H1 (cell line): ENCODE results near the gene POLR2L. TPM values are rescaled to one million over a fixed set of nuclear protein-coding genes. Genes with fewer than 3 reads are reported as not detected.

Source experiments
- CTCF ChIA-PET: fragments of 300-600 bp; sonication (Branson Sonifier 250); formaldehyde crosslinking; loops from one replicate; lab custom pipeline; 2021; ENCODE audit not compliant: partially characterized antibody; lab: Charles Lee
- POLR2A ChIA-PET: fragments of 300-600 bp; sonication (Branson Sonifier 250); formaldehyde crosslinking; loops from one replicate; lab custom pipeline; 2021; ENCODE audit warnings: inconsistent platforms; ENCODE audit not compliant: partially characterized antibody; lab: Charles Lee
- DNase-seq, 2 experiments: peaks; one replicate each; pipeline versions ENCODE4 v3.0.0 to v3.0.0-alpha.2; 2010 to 2022; ENCODE audit warnings: low spot score in 2 of 2, low read depth in 1 of 2, mixed read lengths in 1 of 2
- FAIRE-seq: peaks from 2 replicates; lab custom pipeline; 2011; peaks lifted over from hg19 to GRCh38; lab: Jason Lieb, UNC
- H2AFZ ChIP-seq: 2 replicates; pipeline ENCODE4 v1.8.1; 2012; ENCODE audit warnings: low read length, inconsistent platforms
- H2AK5ac ChIP-seq: 2 replicates; pipeline ENCODE4 v1.6.1; 2013; ENCODE audit warnings: low read depth, low read length
- H2BK120ac ChIP-seq: replicated peaks from 2 replicates; pipeline ENCODE3; 2013; ENCODE audit warnings: low read depth, low read length, inconsistent platforms
- H2BK12ac ChIP-seq: 2 replicates; pipeline ENCODE4 v1.6.1; 2013; ENCODE audit warnings: low read depth, low read length
- H2BK15ac ChIP-seq: 2 replicates; pipeline ENCODE4 v1.6.1; 2013; ENCODE audit warnings: low read length
- H2BK20ac ChIP-seq: 2 replicates; pipeline ENCODE4 v1.6.1; 2013; ENCODE audit warnings: low read length
- H2BK5ac ChIP-seq: 2 replicates; pipeline ENCODE4 v1.6.1; 2013; ENCODE audit warnings: low read depth, low read length
- H3K14ac ChIP-seq: 2 replicates; pipeline ENCODE4 v1.6.1; 2013; ENCODE audit warnings: inconsistent platforms; ENCODE audit not compliant: insufficient read length
- H3K18ac ChIP-seq: 2 replicates; pipeline ENCODE4 v1.6.1; 2013; ENCODE audit warnings: low read length; ENCODE audit errors: extremely low read depth
- H3K23ac ChIP-seq: 2 replicates; pipeline ENCODE4 v1.6.1; 2013; ENCODE audit warnings: inconsistent platforms; ENCODE audit not compliant: insufficient read length
- H3K23me2 ChIP-seq: 2 replicates; pipeline ENCODE4 v1.6.1; 2013; ENCODE audit warnings: low read depth, low read length
- H3K27ac ChIP-seq: 2 replicates; pipeline ENCODE4 v1.6.1; 2011; ENCODE audit warnings: low read depth, low read length, inconsistent platforms
- H3K27me3 ChIP-seq, 4 experiments: replicated peaks in 1 of 4; 1 replicate in 1 of 4; 2 replicates in 3 of 4; pipeline versions ENCODE4 v1.6.1 to v1.8.1; 2011 to 2013; ENCODE audit warnings: low read length in 3 of 4, mild to moderate bottlenecking in 3 of 4, inconsistent platforms in 2 of 4, mixed read lengths in 2 of 4, moderate library complexity in 1 of 4; ENCODE audit not compliant: control insufficient read depth in 3 of 4, insufficient read depth in 3 of 4; ENCODE audit errors: extremely low read depth in 1 of 4
- H3K36me3 ChIP-seq, 4 experiments: 2 replicates each; pipeline versions ENCODE4 v1.6.1 to v1.8.1; 2011 to 2013; ENCODE audit warnings: mild to moderate bottlenecking in 4 of 4, low read length in 3 of 4, moderate library complexity in 2 of 4, control low read depth in 1 of 4, inconsistent platforms in 1 of 4; ENCODE audit not compliant: insufficient read depth in 4 of 4, control insufficient read depth in 2 of 4
- H3K4ac ChIP-seq: replicated peaks from 2 replicates; pipeline ENCODE3; 2013; ENCODE audit warnings: low read length, low read depth, mixed read lengths, inconsistent platforms; ENCODE audit not compliant: insufficient read length
- H3K4me1 ChIP-seq, 4 experiments: replicated peaks in 1 of 4; 1 replicate in 1 of 4; 2 replicates in 3 of 4; pipeline versions ENCODE4 v1.6.1 to v1.8.1; 2011 to 2013; ENCODE audit warnings: low read length in 3 of 4, inconsistent platforms in 2 of 4, mixed read lengths in 1 of 4; ENCODE audit not compliant: insufficient read depth in 4 of 4, control insufficient read depth in 3 of 4
- H3K4me2 ChIP-seq, 2 experiments: 2 replicates each; pipeline versions ENCODE4 v1.6.1 to v1.8.1; 2011 to 2013; ENCODE audit warnings: low read depth in 2 of 2, low read length in 2 of 2, control low read depth in 1 of 2, inconsistent platforms in 1 of 2, mild to moderate bottlenecking in 1 of 2; ENCODE audit not compliant: insufficient read depth in 1 of 2
- H3K4me3 ChIP-seq, 4 experiments: fragments of 200-600, 300-600 bp in 1 of 4; sonication (generic), shearing (Covaris generic), sonication (Bioruptor Twin) in 1 of 4; 2 replicates each; pipeline versions ENCODE4 v1.5.1 to v1.8.1; 2011 to 2016; ENCODE audit warnings: low read length in 4 of 4, low read depth in 3 of 4, control low read depth in 2 of 4, inconsistent platforms in 2 of 4, mild to moderate bottlenecking in 2 of 4, mixed read lengths in 1 of 4, moderate library complexity in 1 of 4; ENCODE audit not compliant: insufficient read depth in 2 of 4; ENCODE audit errors: extremely low read depth in 1 of 4
- H3K56ac ChIP-seq: replicated peaks from 2 replicates; pipeline ENCODE3; 2013; ENCODE audit warnings: low read depth, mild to moderate bottlenecking, mixed read lengths, low read length, inconsistent platforms; ENCODE audit not compliant: insufficient read length
- H3K79me1 ChIP-seq: 2 replicates; pipeline ENCODE4 v1.6.1; 2013; ENCODE audit warnings: low read depth, low read length, control low read depth
- H3K79me2 ChIP-seq, 2 experiments: 2 replicates each; pipeline versions ENCODE4 v1.6.1 to v1.8.1; 2012 to 2013; ENCODE audit warnings: low read length in 2 of 2, mild to moderate bottlenecking in 2 of 2, inconsistent platforms in 1 of 2; ENCODE audit not compliant: insufficient read depth in 2 of 2, control insufficient read depth in 1 of 2
- H3K9ac ChIP-seq, 4 experiments: replicated peaks in 1 of 4; 1 replicate in 1 of 4; 2 replicates in 3 of 4; pipeline versions ENCODE4 v1.6.1 to v1.8.1; 2011 to 2013; ENCODE audit warnings: low read depth in 3 of 4, low read length in 3 of 4, control low read depth in 2 of 4, mild to moderate bottlenecking in 2 of 4, moderate library complexity in 2 of 4, inconsistent platforms in 1 of 4; ENCODE audit errors: extremely low read depth in 1 of 4
- H3K9me3 ChIP-seq, 2 experiments: 2 replicates each; pipeline versions ENCODE4 v1.6.1 to v1.8.1; 2012 to 2013; ENCODE audit warnings: mild to moderate bottlenecking in 2 of 2, moderate library complexity in 2 of 2, control low read depth in 1 of 2, inconsistent platforms in 1 of 2, low read depth in 1 of 2, low read length in 1 of 2, mixed read lengths in 1 of 2; ENCODE audit not compliant: insufficient read depth in 2 of 2
- H4K20me1 ChIP-seq, 2 experiments: replicated peaks in 1 of 2; 2 replicates each; pipeline versions ENCODE3 to v1.8.1; 2011 to 2013; ENCODE audit warnings: inconsistent platforms in 2 of 2, low read length in 2 of 2, mild to moderate bottlenecking in 1 of 2; ENCODE audit not compliant: insufficient read depth in 2 of 2, control insufficient read depth in 1 of 2
- H4K5ac ChIP-seq: 2 replicates; pipeline ENCODE4 v1.6.1; 2013; ENCODE audit warnings: low read length, low read depth, mixed read lengths, inconsistent platforms; ENCODE audit not compliant: insufficient read length
- H4K8ac ChIP-seq: 2 replicates; pipeline ENCODE4 v1.8.0; 2013; ENCODE audit warnings: mild to moderate bottlenecking, moderate library complexity, low read length, inconsistent platforms; ENCODE audit not compliant: insufficient read depth; ENCODE audit errors: extremely low read depth
- H4K91ac ChIP-seq: replicated peaks from 2 replicates; pipeline ENCODE3; 2013; ENCODE audit warnings: low read length, mixed read lengths, inconsistent platforms; ENCODE audit not compliant: insufficient read length
- BACH1 ChIP-seq: IDR thresholded peaks from 2 replicates; pipeline ENCODE4 v1.6.1; 2012; ENCODE audit warnings: low read length, improper control_type of control experiment
- CBX8 ChIP-seq: fragments of 300-800, 300-1000 bp; sonication (generic); IDR thresholded peaks from 2 replicates; pipeline ENCODE4 v1.7.1; 2016; ENCODE audit warnings: low read depth, low read length, borderline replicate concordance
- CREB1 ChIP-seq: IDR thresholded peaks from 2 replicates; pipeline ENCODE4 v1.6.1; 2012; ENCODE audit warnings: inconsistent platforms
- GABPA ChIP-seq: IDR thresholded peaks from 2 replicates; pipeline ENCODE4 v1.6.1; 2011; ENCODE audit warnings: mild to moderate bottlenecking, low read length, moderate library complexity, borderline replicate concordance; ENCODE audit not compliant: insufficient read depth
- HDAC2 ChIP-seq, 2 experiments: fragments of 300-600 bp in 1 of 2; sonication (generic) in 1 of 2; IDR thresholded peaks; 2 replicates each; pipeline ENCODE4 v1.6.1; 2011 to 2012; ENCODE audit warnings: low read depth in 2 of 2, low read length in 2 of 2, mild to moderate bottlenecking in 2 of 2, moderate library complexity in 2 of 2, borderline replicate concordance in 1 of 2, inconsistent platforms in 1 of 2
- KDM5A ChIP-seq: fragments of 200-600 bp; IDR thresholded peaks from 2 replicates; pipeline ENCODE4 v1.7.1; 2012; ENCODE audit warnings: mild to moderate bottlenecking, low read length, inconsistent platforms, mixed read lengths
- MAFK ChIP-seq: IDR thresholded peaks from 2 replicates; pipeline ENCODE4 v1.6.1; 2012; ENCODE audit warnings: low read depth, mild to moderate bottlenecking, improper control_type of control experiment, low read length
- RFX5 ChIP-seq: IDR thresholded peaks from 2 replicates; pipeline ENCODE4 v1.6.1; 2011; ENCODE audit warnings: low read depth, low read length, improper control_type of control experiment, borderline replicate concordance
- SP4 ChIP-seq: IDR thresholded peaks from 2 replicates; pipeline ENCODE4 v1.6.1; 2012; ENCODE audit warnings: low read length, inconsistent platforms
- SRF ChIP-seq: IDR thresholded peaks from 2 replicates; pipeline ENCODE4 v1.6.1; 2011; ENCODE audit warnings: mild to moderate bottlenecking, low read depth, low read length, moderate library complexity
- YY1 ChIP-seq: IDR thresholded peaks from 2 replicates; pipeline ENCODE4 v1.6.1; 2011; ENCODE audit warnings: low read depth, mild to moderate bottlenecking, low read length
- WGBS, 2 experiments: shearing (Covaris generic) in 1 of 2; methylation state at CpG; one replicate each; pipeline versions ENCODE4 v1.1.6 to v1.1.7; 2013 to 2015; ENCODE audit warnings: low lambda C conversion rate in 2 of 2, mixed read lengths in 2 of 2, inconsistent platforms in 1 of 2, low coverage in 1 of 2, missing lambda C conversion rate in 1 of 2; ENCODE audit not compliant: insufficient replicate concordance in 2 of 2, insufficient coverage in 1 of 2, insufficient read length in 1 of 2; ENCODE audit errors: extremely low coverage in 1 of 2, missing lambda C conversion rate in 1 of 2; 5-methylcytosine and 5-hydroxymethylcytosine counted together
- polyA plus RNA-seq, 7 experiments: library from polyadenylated mRNA; depleted of rRNA in 3 of 7; stranded (reverse) in 5 of 7; unstranded in 2 of 7; fragments of >200 nt in 5 of 7; fragments of 200-250 nt in 2 of 7; gene quantifications; 1 replicate in 5 of 7; 2 replicates in 1 of 7; 4 replicates in 1 of 7; pipeline versions ENCODE4 v1.2.1 to v1.2.3, GENCODE V29; 2011 to 2013; ENCODE audit warnings: missing spikeins in 2 of 7, mixed read lengths in 2 of 7
- total RNA-seq: library from RNA; stranded (reverse); fragmentation: NEBNext Ultra II Directional; extraction: Animal tissue kit (Norgen Biotek cat#: 25700); gene quantifications from 2 replicates; pipeline ENCODE4 v1.2.1, GENCODE V29; 2021

The POLR2L gene
- total and polyA plus RNA-seq, 2 of the 8 experiments (the other 6 are each of a cell fraction or from before 2014, with no cell fraction given) = 140 to 151 TPM

- peak overlapping the region; percentile 38 to 69 (median 55) for H3K4me3 ChIP-seq
- CTCF ChIA-PET = interaction anchor here (0.7 to 5.4 kb wide), 14 partner anchors 10 to 203 kb away, joined by 3 to 35 read pairs (median 4); no protein-coding TSS in a partner anchor
- no peak overlapping the region for H4K91ac ChIP-seq
- H2BK5ac ChIP-seq = no peak overlapping the region
- H3K79me2 ChIP-seq = peaks cover 0 to 1% of the 10 kb centered on the region in 2 experiments; a peak in 1 of 4 replicates
- no peaks in the 10 kb centered on the region for H3K36me3 ChIP-seq
- H3K4me2 ChIP-seq = peak overlapping the region; percentile 67 to 86
- peak overlapping the region; percentile 32 for H3K18ac ChIP-seq
- H4K8ac ChIP-seq = no peak overlapping the region
- H4K20me1 ChIP-seq = peaks cover 17 to 44% of the 10 kb centered on the region in 2 experiments
- H3K4me1 ChIP-seq = peaks cover 0 to 35% (median 19%) of the 10 kb centered on the region in 4 experiments; a peak in 6 of 7 replicates
- 0 out of 7 replicates have a peak overlapping the region, but pooled peaks of 1 of the 4 experiments have one; percentile 13 for H3K9ac ChIP-seq
- peaks cover 0 to 2% (median 0%) of the 10 kb centered on the region in 4 experiments; a peak in 5 of 7 replicates for H3K27me3 ChIP-seq
- POLR2A ChIA-PET = interaction anchor here (0.6 to 13.8 kb wide), 12 partner anchors 9 to 371 kb away, joined by 3 to 234 read pairs (median 4); partner anchors contain the start of genes CD151, PIDD1, POLR2L and TSPAN4
- H3K23me2 ChIP-seq = peaks cover 18% of the 10 kb centered on the region; the same call in 1 of the 2 replicates
- H2BK120ac ChIP-seq = no peak overlapping the region
- H2BK12ac ChIP-seq = no peak overlapping the region
- H3K14ac ChIP-seq = no peak overlapping the region
- H2BK20ac ChIP-seq = no peak overlapping the region
- H3K79me1 ChIP-seq = peaks cover 2% of the 10 kb centered on the region; the same call in 1 of the 2 replicates
- H2AK5ac ChIP-seq = no peak overlapping the region
- no peak overlapping the region for H4K5ac ChIP-seq
- no peak overlapping the region for H2AFZ ChIP-seq
- H2BK15ac ChIP-seq = no peak overlapping the region; the same call in 1 of the 2 replicates
- DNase-seq (peak in 1 of 2 experiments; percentile 76), FAIRE-seq (no peak)
- no peak overlapping the region for H3K4ac ChIP-seq
- H3K27ac ChIP-seq = no peak overlapping the region
- H3K9me3 ChIP-seq = no peaks in the 10 kb centered on the region
- WGBS, 2 experiments = 22% methylated on average over 27 of the region's 28 CpGs; no CpG with 5 or more reads in 1 of the 2 experiments
- no peak overlapping the region for H3K23ac ChIP-seq
- H3K56ac ChIP-seq = no peak overlapping the region
- TF ChIP-seq RFX5 (no peak), GABPA (peak; percentile 59; the same call in 1 of the 2 replicates), MAFK (no peak), SP4 (no peak), SRF (no peak), KDM5A (no peak), YY1 (no peak), CREB1 (no peak), HDAC2 (IDR thresholded peaks at IDR 0.05; ENCODE audit: borderline replicate concordance in 1 of 2, low read depth in 2 of 2, low read length in 2 of 2) (no peak), CBX8 (no peak), BACH1 (no peak)
These were observed 8.7 kb upstream of the POLR2L start for GRCh38 chr11:850775-851763.
